RCC 7860 (cell line): ENCODE results near the gene FBXL7.

ENCODE experiments used
- DNase-seq: peaks from one replicate; pipeline ENCODE4 v3.0.0-alpha.2; 2015; ENCODE audit warnings: low spot score
- FAIRE-seq: peaks from 2 replicates; lab custom pipeline; 2012; peaks lifted over from hg19 to GRCh38; lab: Jason Lieb, UNC

Gene FBXL7

GRCh38 chr5:15796557-15796956 is 296.6 kb downstream of the FBXL7 start:
- FAIRE-seq (no peak), DNase-seq (no peak)

- FAIRE-seq = no peak
- no peak for DNase-seq
Observed at GRCh38 chr5:15797116-15797515, 297.1 kb downstream of the FBXL7 start.

GRCh38 chr5:15798006-15798405 is 298.0 kb downstream of the FBXL7 start:
- FAIRE-seq = no peak
- no peak for DNase-seq

- DNase-seq (no peak), FAIRE-seq (no peak)
Observed at GRCh38 chr5:15799014-15799413, 299.0 kb downstream of the FBXL7 start.

- DNase-seq (no peak), FAIRE-seq (no peak)
Observed at GRCh38 chr5:15799612-15800011, 299.6 kb downstream of the FBXL7 start.

- FAIRE-seq = no peak
- no peak for DNase-seq
Observed at GRCh38 chr5:15803280-15803679, 303.3 kb downstream of the FBXL7 start.

- DNase-seq (no peak), FAIRE-seq (no peak)
Observed at GRCh38 chr5:15806613-15807012, 306.6 kb downstream of the FBXL7 start.

GRCh38 chr5:15807248-15807647 is 307.3 kb downstream of the FBXL7 start:
- FAIRE-seq (no peak), DNase-seq (no peak)

- FAIRE-seq = no peak
Observed at GRCh38 chr5:15807871-15808270, 307.9 kb downstream of the FBXL7 start.

GRCh38 chr5:15808577-15808976 is 308.6 kb downstream of the FBXL7 start:
- FAIRE-seq (no peak), DNase-seq (no peak)

More at GRCh38 chr5:15807871-15808270, 307.9 kb downstream of the FBXL7 start:
- no peak for DNase-seq

GRCh38 chr5:15819617-15820016 is 319.6 kb downstream of the FBXL7 start:
- FAIRE-seq (no peak), DNase-seq (no peak)

GRCh38 chr5:15821506-15821905 is 321.5 kb downstream of the FBXL7 start:
- DNase-seq (no peak), FAIRE-seq (no peak)

GRCh38 chr5:15823398-15823797 is 323.4 kb downstream of the FBXL7 start:
- FAIRE-seq (no peak), DNase-seq (no peak)

GRCh38 chr5:15827741-15828140 is 327.8 kb downstream of the FBXL7 start:
- DNase-seq (no peak), FAIRE-seq (no peak)

GRCh38 chr5:15831408-15831807 is 331.4 kb downstream of the FBXL7 start:
- no peak for FAIRE-seq
- no peak for DNase-seq

- FAIRE-seq = no peak
- DNase-seq = no peak
Observed at GRCh38 chr5:15833365-15833764, 333.4 kb downstream of the FBXL7 start.

- DNase-seq = peak; percentile 39
- peak; percentile 30 for FAIRE-seq
Observed at GRCh38 chr5:15834596-15835245, 334.7 kb downstream of the FBXL7 start.

GRCh38 chr5:15835514-15835913 is 335.5 kb downstream of the FBXL7 start:
- FAIRE-seq (no peak), DNase-seq (no peak)

- DNase-seq (no peak), FAIRE-seq (no peak)
Observed at GRCh38 chr5:15837551-15838289, 337.7 kb downstream of the FBXL7 start.

GRCh38 chr5:15844253-15844652 is 344.3 kb downstream of the FBXL7 start:
- no peak for DNase-seq
- FAIRE-seq = no peak

GRCh38 chr5:15844871-15845270 is 344.9 kb downstream of the FBXL7 start:
- FAIRE-seq (no peak), DNase-seq (no peak)

GRCh38 chr5:15850536-15850935 is 350.6 kb downstream of the FBXL7 start:
- DNase-seq (no peak), FAIRE-seq (no peak)
